ENCODE data around the gene MRPL24. TPM values are rescaled to one million over a fixed set of nuclear protein-coding genes. Genes with fewer than 3 reads are reported as not detected.

Gene MRPL24
- total and polyA plus RNA-seq, 9 of the 15 experiments (the other 6 are each of a cell fraction or from before 2014, with no cell fraction given) = 74.3 to 267 (median 113) TPM

DNA sequence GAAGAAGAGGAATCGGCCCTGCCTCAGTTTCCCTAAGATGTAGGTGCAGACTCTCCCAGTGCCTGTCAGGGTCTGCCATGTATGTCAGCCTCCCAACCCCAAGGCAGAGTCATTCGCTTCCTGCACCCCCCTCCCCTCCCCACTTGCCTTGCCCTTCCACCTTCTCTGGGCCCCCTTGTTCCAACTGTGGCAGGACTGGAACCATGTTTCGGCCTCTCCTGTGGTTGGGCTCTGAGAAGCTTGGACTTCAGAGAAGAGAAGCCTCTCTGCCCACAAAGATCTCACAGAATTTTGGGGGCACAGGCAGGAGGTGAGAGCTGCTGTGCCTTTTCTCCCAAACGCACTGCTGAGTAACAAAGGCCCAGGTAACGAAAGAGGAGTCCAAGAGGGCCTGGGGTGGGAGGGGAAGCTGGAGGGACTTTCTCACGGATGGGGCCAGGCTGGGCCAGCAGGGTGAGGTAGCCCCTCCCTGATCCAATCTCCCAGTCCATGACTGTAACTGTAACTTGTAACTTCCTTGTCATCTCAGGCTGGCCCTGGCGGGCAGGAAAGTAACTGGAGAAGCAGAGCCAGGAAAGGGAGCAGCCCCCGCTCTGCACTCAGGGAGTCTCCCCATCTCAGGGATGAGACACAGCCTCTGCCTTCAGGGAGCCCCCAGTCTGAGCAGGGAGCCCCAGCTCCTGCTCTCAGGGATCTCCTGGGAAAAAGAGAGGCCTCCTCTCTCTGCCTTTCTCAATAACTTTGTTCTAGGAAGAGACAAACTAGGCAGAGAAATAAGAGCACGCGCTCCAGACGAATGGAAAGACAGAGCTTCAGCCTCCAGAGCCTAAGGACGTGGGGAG is 46.8 kb downstream of the MRPL24 start (continued):
- 0 out of 2 replicates have a peak, but pooled peaks have one; percentile 48 for TF ChIP-seq AFF4 (CRISPR knock-in tag; IDR thresholded peaks at IDR 0.05)
- TF ChIP-seq SRSF7 (optimal IDR thresholded peaks at IDR 0.05; ENCODE audit: low read depth, low read length) = no peak
- peak; percentile 56; the same call in 1 of the 2 replicates for TF ChIP-seq NFRKB (IDR thresholded peaks at IDR 0.05; ENCODE audit: low read depth)
- no peak for TF ChIP-seq ZNF695 (CRISPR knock-in tag; IDR thresholded peaks at IDR 0.05)
- TF ChIP-seq HNRNPH1 (optimal IDR thresholded peaks at IDR 0.05; ENCODE audit: low read depth, low read length) = no peak
- peak in 1 of 2 experiments; percentile 78; a peak in 1 of 4 replicates for TF ChIP-seq UBTF (IDR thresholded peaks at IDR 0.05; ENCODE audit: borderline replicate concordance in 1 of 2, low read depth in 2 of 2, low read length in 2 of 2)
- no peak for TF ChIP-seq MCM5 (IDR thresholded peaks at IDR 0.05; ENCODE audit: low read depth)
- no peak for TF ChIP-seq RERE (CRISPR knock-in tag; IDR thresholded peaks at IDR 0.05; ENCODE audit: borderline replicate concordance)
- TF ChIP-seq, protein P1, sequence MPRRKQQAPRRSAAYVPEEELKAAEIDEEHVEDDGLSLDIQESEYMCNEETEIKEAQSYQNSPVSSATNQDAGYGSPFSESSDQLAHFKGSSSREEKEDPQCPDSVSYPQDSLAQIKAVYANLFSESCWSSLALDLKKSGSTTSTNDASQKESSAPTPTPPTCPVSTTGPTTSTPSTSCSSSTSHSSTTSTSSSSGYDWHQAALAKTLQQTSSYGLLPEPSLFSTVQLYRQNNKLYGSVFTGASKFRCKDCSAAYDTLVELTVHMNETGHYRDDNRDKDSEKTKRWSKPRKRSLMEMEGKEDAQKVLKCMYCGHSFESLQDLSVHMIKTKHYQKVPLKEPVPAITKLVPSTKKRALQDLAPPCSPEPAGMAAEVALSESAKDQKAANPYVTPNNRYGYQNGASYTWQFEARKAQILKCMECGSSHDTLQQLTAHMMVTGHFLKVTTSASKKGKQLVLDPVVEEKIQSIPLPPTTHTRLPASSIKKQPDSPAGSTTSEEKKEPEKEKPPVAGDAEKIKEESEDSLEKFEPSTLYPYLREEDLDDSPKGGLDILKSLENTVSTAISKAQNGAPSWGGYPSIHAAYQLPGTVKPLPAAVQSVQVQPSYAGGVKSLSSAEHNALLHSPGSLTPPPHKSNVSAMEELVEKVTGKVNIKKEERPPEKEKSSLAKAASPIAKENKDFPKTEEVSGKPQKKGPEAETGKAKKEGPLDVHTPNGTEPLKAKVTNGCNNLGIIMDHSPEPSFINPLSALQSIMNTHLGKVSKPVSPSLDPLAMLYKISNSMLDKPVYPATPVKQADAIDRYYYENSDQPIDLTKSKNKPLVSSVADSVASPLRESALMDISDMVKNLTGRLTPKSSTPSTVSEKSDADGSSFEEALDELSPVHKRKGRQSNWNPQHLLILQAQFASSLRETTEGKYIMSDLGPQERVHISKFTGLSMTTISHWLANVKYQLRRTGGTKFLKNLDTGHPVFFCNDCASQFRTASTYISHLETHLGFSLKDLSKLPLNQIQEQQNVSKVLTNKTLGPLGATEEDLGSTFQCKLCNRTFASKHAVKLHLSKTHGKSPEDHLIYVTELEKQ (CRISPR knock-in tag; IDR thresholded peaks at IDR 0.05) = no peak
